ENCODE results near the gene RASGEF1C.

Gene RASGEF1C

DNA sequence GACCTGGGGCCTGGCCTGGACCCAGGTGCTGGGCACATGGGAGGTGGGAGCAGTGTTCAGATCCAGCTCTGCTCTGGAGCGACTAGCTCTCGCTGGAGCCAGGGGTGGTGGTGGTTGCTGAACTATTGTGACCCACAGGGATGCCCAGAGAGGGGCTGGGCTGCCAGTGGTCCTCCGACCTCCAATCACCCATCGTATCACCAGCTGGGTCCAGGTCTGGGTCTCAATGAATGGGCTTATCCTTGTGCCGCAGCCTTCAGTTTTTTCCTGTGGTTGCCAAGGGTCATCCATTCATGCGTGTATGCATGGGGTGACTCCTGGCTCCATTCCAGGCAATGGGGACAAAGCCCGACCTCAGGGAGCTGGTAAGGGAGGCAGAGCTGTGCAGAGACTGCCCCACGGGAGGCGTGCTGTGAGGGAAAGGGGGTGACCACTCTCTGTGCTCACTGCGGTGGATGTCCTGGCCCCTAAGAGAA lies 68.9 kb downstream of the RASGEF1C start:
- Histone ChIP-seq H3K4me3 (no peak overlapping the region), H3K27ac (no peak overlapping the region)
- TF ChIP-seq, protein P1, sequence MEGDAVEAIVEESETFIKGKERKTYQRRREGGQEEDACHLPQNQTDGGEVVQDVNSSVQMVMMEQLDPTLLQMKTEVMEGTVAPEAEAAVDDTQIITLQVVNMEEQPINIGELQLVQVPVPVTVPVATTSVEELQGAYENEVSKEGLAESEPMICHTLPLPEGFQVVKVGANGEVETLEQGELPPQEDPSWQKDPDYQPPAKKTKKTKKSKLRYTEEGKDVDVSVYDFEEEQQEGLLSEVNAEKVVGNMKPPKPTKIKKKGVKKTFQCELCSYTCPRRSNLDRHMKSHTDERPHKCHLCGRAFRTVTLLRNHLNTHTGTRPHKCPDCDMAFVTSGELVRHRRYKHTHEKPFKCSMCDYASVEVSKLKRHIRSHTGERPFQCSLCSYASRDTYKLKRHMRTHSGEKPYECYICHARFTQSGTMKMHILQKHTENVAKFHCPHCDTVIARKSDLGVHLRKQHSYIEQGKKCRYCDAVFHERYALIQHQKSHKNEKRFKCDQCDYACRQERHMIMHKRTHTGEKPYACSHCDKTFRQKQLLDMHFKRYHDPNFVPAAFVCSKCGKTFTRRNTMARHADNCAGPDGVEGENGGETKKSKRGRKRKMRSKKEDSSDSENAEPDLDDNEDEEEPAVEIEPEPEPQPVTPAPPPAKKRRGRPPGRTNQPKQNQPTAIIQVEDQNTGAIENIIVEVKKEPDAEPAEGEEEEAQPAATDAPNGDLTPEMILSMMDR (IDR thresholded peaks at IDR 0.05) = no peak
- peak; percentile 38 for DNase-seq (ENCODE audit: low spot score)

DNA sequence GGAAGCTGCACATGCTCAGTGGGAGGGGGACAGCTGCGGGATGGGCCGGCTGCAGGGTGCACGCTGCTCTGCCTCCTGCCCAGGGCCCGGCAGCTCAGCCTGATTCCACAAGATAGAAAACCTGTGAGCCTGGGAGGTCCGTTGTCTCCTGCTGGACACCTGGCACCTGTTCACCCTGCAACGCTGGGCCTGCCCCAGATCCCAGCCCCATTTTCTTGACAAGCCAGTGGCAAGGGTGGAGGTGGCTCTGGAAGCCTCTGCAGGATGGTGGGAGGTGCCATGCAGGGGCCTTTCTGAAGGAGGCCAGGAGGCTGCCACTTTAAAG lies 69.3 kb downstream of the RASGEF1C start:
- Histone ChIP-seq H3K27ac (no peak overlapping the region), H3K4me3 (no peak overlapping the region)
- TF ChIP-seq, protein P1 (IDR thresholded peaks at IDR 0.05) = no peak
- peak; percentile 28 for DNase-seq (ENCODE audit: low spot score)

DNA sequence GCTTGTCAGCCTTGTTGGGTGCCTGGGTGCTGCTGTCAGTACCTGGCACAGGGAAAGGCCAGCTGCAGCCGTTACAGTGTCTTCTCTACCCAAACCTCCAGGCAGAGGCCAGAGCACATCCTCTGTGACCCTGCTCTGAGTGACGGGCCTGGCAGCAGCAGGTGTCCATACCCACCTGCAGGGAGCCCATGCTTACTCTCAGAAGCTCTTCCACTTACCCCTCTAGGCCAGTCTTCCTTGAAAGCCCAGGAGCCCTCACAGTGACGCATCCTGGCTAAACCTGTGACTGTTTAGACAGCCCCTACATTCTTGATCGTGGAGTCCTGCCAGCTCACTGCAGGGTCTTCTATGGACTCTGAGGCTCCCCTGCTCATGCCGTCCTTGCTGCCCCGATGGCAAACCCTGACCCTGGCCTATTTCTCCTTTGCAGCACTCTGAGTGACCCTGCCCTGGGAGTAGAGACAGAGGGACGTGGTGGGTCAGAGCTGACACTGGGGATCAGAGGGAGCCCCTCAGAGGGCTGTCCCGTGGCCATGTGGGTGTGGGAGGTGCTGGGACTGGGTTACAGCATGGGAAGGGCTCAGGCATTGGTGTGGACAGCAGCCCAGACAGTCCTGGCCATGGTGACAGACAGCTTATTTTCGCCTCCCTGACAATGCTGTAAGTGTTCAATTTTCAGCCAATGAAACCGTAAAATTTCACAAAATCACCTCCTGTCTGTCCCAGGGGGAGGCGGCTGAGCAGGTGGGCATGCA lies 69.9 kb downstream of the RASGEF1C start:
- TF ChIP-seq, protein P1 (IDR thresholded peaks at IDR 0.05) = no peak
- no peak overlapping the region for H3K4me3 ChIP-seq
- peak; percentile 14 for DNase-seq (ENCODE audit: low spot score)
- H3K27ac ChIP-seq = no peak overlapping the region

DNA sequence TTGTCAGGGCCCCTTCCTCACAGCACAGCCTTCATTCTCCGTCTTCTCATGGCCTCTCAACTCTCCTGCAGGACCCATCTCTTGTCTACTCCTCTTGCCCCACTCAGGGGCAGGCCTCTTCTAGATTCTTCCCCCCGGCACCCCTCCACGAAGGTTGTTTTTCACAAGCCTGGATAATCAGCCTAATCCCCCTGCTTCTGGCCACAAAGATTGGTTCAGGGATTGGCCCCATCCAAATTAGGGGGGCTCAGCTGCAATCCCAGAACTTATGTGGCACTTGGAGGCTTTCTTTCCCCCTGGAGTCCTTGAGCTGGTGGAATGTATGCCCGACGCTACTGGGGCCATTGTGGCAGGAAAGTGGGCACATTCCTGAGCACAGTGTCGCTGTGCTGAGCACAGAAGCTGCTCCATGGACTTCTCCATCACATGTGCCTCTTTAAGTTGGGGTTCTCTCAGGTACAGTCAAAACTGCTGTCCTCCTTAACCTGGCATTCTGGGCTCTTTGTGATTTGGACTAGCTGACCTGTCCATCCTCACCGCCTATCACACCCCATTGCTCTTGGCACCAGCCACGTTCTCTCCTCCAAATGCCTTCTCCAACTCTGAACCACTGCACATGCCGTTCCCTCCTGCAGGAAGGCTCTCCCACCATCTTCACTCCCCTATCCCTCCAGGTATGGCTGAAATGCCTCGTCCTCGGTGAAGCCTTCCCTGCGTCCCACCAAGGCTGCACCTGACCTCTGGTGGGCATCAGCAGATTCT lies 70.6 kb downstream of the RASGEF1C start:
- peak; percentile 59 for DNase-seq (ENCODE audit: low spot score)
- no peak overlapping the region for H3K4me3 ChIP-seq
- TF ChIP-seq, protein P1 (IDR thresholded peaks at IDR 0.05) = no peak

DNA sequence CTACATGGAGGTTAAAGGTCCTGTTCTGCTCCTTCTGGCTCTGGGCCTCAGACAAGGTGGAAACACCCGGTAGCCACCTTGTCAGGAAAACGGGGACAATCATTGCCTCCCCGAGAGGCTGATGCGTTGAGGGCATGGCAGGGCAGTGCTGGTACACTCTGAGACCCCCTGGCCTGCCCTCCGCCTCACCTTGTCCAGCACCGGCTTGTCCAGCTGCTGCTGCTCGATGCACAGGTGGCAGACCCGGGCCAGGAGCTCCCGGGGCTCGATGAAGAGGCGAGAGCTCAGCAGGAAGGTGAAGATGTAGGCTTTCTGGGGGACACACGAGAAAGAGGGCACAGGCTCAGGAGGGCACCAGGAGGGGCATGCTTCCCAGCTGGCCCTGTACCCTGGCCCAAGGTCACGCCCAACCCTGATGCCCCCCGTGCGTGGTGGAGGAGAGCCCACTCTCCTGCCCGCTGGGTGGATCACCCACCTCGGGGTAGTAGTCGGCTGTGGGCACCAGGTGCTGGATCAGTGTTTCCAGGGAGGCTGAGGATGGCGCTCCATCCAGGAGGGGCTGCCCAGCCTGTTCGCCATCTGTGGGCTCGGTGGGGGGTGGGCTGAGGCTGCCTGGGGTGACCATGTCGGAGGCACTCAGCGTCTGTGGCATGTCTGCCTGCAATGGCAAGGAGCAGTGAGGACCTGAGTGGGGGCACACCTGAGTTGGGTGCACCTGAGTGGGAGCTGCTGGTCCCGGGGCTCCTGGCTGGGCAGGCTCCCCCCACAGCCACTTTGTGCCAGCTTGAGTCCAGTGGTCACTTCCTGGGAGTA lies 71.4 kb downstream of the RASGEF1C start:
- DNase-seq (ENCODE audit: low spot score) = peak; percentile 35
- H3K4me3 ChIP-seq = no peak overlapping the region
- H3K27ac ChIP-seq = no peak overlapping the region
- TF ChIP-seq, protein P1 (IDR thresholded peaks at IDR 0.05) = no peak

More for the DNA sequence above, 70.6 kb downstream of the RASGEF1C start:
- no peak overlapping the region for H3K27ac ChIP-seq

DNA sequence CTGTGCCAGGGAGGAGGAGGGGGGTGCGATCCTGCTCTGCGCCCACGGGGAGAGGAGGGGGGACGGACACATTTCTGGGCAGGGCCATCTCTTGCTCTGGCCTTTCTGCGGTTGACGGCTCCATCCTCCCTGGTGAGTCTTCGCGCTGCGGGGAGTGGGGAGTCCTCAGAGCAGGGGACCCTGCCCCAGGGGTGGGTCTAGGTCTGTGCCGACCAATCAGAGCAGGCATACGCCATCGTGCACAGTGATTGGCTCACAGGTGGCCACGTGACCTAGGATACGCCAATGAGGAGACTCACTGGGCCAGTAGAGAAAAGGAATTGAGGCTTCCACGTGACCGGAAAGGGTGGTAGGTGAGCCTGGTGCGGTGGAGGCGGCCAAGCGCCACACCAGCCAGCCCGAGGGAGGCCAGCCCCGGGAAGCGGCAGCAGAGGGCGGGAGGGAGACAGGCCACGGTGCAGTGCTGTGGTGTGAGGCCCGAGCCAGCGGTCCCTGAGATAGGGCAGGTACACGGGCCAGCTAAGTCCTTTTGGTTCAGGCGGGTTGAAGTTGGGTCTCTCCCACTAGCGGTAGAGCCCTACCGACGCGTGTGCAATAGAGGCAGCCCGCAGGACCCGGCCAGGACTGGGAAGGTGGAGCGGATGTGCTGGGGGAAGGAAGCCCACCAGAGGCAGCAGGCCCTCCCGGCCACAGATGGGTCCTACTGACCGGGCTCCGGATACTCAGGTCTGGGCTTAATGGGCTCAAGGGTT lies 72.2 kb downstream of the RASGEF1C start:
- TF ChIP-seq, protein P1 (IDR thresholded peaks at IDR 0.05) = no peak
- no peak overlapping the region for H3K27ac ChIP-seq
- peak; percentile 52 for DNase-seq (ENCODE audit: low spot score)
- no peak overlapping the region for H3K4me3 ChIP-seq
